Spinal cord (tissue), 10 donors: Measurements from ENCODE around the gene RFX4. TPM values are rescaled to one million over a fixed set of nuclear protein-coding genes. Genes with fewer than 3 reads are reported as not detected.

Source experiments
- DNase-seq, 6 donors: peaks; one replicate each; pipeline versions ENCODE4 v3.0.0 to v3.0.0-alpha.2; 2013 to 2015; ENCODE audit warnings: low spot score in 6 of 6, low read depth in 4 of 6
- H3K27ac ChIP-seq: one replicate; pipeline ENCODE4 v1.5.1; 2013; ENCODE audit warnings: low read depth, low read length, control low read depth
- H3K27me3 ChIP-seq: one replicate; pipeline ENCODE4 v1.6.1; 2013; ENCODE audit warnings: low read length; ENCODE audit not compliant: control insufficient read depth, insufficient read depth
- H3K36me3 ChIP-seq: one replicate; pipeline ENCODE4 v1.6.1; 2013; ENCODE audit warnings: low read length; ENCODE audit not compliant: control insufficient read depth, insufficient read depth
- H3K4me1 ChIP-seq: one replicate; pipeline ENCODE4 v1.6.1; 2013; ENCODE audit warnings: low read length; ENCODE audit not compliant: control insufficient read depth, insufficient read depth
- H3K4me3 ChIP-seq: one replicate; pipeline ENCODE4 v1.5.1; 2013; ENCODE audit warnings: low read depth, low read length, control low read depth
- H3K9me3 ChIP-seq: one replicate; pipeline ENCODE4 v1.6.1; 2013; ENCODE audit warnings: low read length; ENCODE audit not compliant: control insufficient read depth, insufficient read depth
- WGBS: methylation state at CpG from one replicate; pipeline ENCODE4 v1.1.5; 2013; ENCODE audit warnings: missing lambda C conversion rate; ENCODE audit not compliant: insufficient coverage; 5-methylcytosine and 5-hydroxymethylcytosine counted together
- polyA plus RNA-seq, 2 donors: library from polyadenylated mRNA; unstranded; fragments of 120-200 nt; gene quantifications; one replicate each; pipeline ENCODE4 v1.2.1, GENCODE V29; 2013; ENCODE audit not compliant: insufficient read length in 2 of 2
- total RNA-seq, 2 donors: library from RNA; depleted of rRNA in 1 of 2; stranded (reverse); fragments of 120-200 nt in 1 of 2; fragments of >200 nt in 1 of 2; gene quantifications; one replicate each; pipeline versions ENCODE4 v1.2.3 to v1.2.4, GENCODE V29; 2013 to 2014
- donor health status: healthy.

RFX4 gene
- total and polyA plus RNA-seq, 4 donors, result 18.6 to 90.3 (median 45.6) TPM

DNA sequence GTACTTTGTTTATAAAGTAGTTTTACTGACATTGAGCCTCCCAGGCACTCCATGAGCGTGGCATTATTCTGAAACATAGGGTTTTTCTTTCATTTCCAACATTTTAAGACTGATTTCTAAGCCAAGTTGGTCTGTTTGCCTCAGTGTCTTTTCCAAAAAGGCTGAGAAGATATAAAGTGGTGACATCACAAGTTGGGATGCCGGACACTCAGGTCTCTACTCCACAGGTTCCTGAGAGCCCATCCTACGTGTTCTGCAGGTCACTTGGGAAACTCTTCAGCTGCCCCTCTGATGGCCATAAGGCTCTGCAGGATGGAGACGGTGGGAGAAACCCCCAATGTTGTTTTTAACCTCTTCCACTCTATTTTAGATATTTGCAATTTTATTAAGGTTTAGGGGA lies 6.0 kb downstream of the RFX4 start:
- peaks cover 44% of the 10 kb centered on the region for H3K4me1 ChIP-seq
- H3K36me3 ChIP-seq, result peaks cover 11% of the 10 kb centered on the region
- no peaks in the 10 kb centered on the region for H3K9me3 ChIP-seq
- peaks cover 59% of the 10 kb centered on the region for H3K27me3 ChIP-seq
- DNase-seq, result no peak
- H3K27ac ChIP-seq, result no peak overlapping the region
- H3K4me3 ChIP-seq, result no peak overlapping the region
- WGBS, result no CpG with 5 or more reads among the region's 4 CpGs

- H3K27me3 ChIP-seq, result peaks cover 46% of the 10 kb centered on the region
- WGBS, result 80% methylated on average over 1 of the region's 2 CpGs
Measured at GRCh38 chr12:106590601-106591000, 7.8 kb downstream of the RFX4 start.

DNA sequence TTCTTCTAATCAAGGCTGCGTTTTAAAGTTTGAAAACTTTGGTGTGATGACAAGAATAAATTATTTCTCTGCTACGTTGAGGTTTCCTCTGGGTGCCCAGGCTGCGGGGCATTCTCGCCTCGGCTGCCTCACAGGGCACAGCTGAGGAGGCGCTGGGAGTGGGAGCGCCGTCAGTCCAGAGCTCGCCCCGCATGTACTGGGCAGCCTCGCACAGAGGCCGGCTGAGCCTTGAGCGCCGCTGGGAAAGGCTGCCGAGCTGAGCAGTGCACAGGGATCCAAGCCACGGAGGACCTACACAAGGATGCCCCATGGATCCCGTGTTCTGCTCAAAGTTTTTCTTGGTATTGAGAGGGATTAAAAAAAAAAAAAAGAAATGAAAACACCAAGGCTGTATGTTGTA lies 11.6 kb downstream of the RFX4 start:
- H3K27ac ChIP-seq, result peak overlapping the region; percentile 50
- peaks cover 9% of the 10 kb centered on the region for H3K4me1 ChIP-seq
- peaks cover 10% of the 10 kb centered on the region for H3K27me3 ChIP-seq
- no peaks in the 10 kb centered on the region for H3K9me3 ChIP-seq
- DNase-seq, result peak in 2 of 6 donors; percentile 38 to 49
- WGBS, result 11% methylated on average over 16 of the region's 17 CpGs
- no peak overlapping the region for H3K4me3 ChIP-seq
- peaks cover 3% of the 10 kb centered on the region for H3K36me3 ChIP-seq

More at GRCh38 chr12:106590601-106591000, 7.8 kb downstream of the RFX4 start:
- Histone ChIP-seq H3K27ac (no peak overlapping the region), H3K36me3 (peaks cover 12% of the 10 kb centered on the region), H3K4me1 (peaks cover 29% of the 10 kb centered on the region), H3K9me3 (no peaks in the 10 kb centered on the region), H3K4me3 (no peak overlapping the region)
- no peak for DNase-seq

GRCh38 chr12:106595268-106595667 lies 12.5 kb downstream of the RFX4 start:
- peaks cover 9% of the 10 kb centered on the region for H3K4me1 ChIP-seq
- no peak overlapping the region for H3K4me3 ChIP-seq
- H3K9me3 ChIP-seq, result no peaks in the 10 kb centered on the region
- no peak overlapping the region for H3K27ac ChIP-seq
- H3K36me3 ChIP-seq, result peaks cover 3% of the 10 kb centered on the region
- 79% methylated on average over 3 of the region's 3 CpGs for WGBS
- H3K27me3 ChIP-seq, result peaks cover 5% of the 10 kb centered on the region
- no peak for DNase-seq

DNA sequence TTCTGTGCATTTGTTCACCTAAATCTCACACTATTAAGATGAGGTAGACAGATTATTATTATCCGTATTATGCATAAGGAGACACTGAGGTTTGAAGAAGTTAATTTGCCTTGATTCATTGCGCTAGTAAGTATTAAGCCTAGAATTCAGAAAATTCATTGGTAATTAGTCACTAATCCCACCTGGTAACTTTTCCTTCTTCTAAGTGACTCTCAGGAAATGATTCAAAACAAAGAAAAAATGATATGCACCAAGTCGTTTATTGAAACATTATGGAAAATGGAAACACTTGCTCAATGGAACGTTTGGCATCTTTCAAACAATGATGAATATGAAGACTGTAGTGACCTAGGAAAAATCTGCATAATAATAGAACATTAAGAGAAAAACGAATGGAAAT lies 15.2 kb downstream of the RFX4 start:
- no peak overlapping the region for H3K27ac ChIP-seq
- H3K4me1 ChIP-seq, result peaks cover 23% of the 10 kb centered on the region
- WGBS, result no CpG with 5 or more reads among the region's 5 CpGs
- no peak for DNase-seq
- H3K27me3 ChIP-seq, result peaks cover 5% of the 10 kb centered on the region
- no peak overlapping the region for H3K4me3 ChIP-seq
- H3K9me3 ChIP-seq, result no peaks in the 10 kb centered on the region
- H3K36me3 ChIP-seq, result peaks cover 12% of the 10 kb centered on the region

GRCh38 chr12:106599302-106599701 lies 16.5 kb downstream of the RFX4 start:
- 95% methylated on average over 3 of the region's 4 CpGs for WGBS
- Histone ChIP-seq H3K4me3 (no peak overlapping the region), H3K27me3 (peaks cover 5% of the 10 kb centered on the region), H3K4me1 (peaks cover 23% of the 10 kb centered on the region), H3K36me3 (peaks cover 12% of the 10 kb centered on the region), H3K27ac (no peak overlapping the region), H3K9me3 (no peaks in the 10 kb centered on the region)
- DNase-seq, result no peak

GRCh38 chr12:106600503-106600902 lies 17.7 kb downstream of the RFX4 start:
- H3K27me3 ChIP-seq, result peaks cover 1% of the 10 kb centered on the region
- H3K27ac ChIP-seq, result peak overlapping the region; percentile 44

DNA sequence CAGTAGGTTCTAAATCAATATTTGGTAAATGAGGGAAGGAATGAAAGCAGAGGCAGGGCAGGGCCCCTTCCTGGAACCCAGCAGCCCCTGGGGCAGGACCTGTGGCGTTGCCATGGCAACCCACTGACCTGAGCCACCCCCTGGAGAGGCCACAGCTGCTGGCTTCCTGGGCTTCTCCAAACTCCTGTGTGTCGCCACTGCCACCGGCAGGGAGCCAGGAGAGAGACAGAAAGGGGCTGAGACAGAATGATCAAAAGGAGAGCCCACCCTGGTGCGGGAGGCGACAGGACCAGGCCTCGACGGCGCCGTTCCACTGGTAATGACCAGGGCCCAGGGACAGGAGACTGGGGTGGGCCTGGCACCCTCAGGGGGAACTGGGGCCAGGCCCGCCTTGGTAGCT lies 18.2 kb downstream of the RFX4 start:
- Histone ChIP-seq H3K4me1 (peaks cover 19% of the 10 kb centered on the region), H3K9me3 (no peaks in the 10 kb centered on the region), H3K36me3 (peaks cover 9% of the 10 kb centered on the region), H3K27ac (peak overlapping the region; percentile 44), H3K4me3 (no peak overlapping the region), H3K27me3 (no peaks in the 10 kb centered on the region)
- DNase-seq, result peak in 2 of 6 donors; percentile 57 to 78
- WGBS, result 32% methylated on average over 10 of the region's 10 CpGs

More at GRCh38 chr12:106600503-106600902, 17.7 kb downstream of the RFX4 start:
- no peak for DNase-seq
- no peak overlapping the region for H3K4me3 ChIP-seq
- H3K4me1 ChIP-seq, result peaks cover 19% of the 10 kb centered on the region
- H3K36me3 ChIP-seq, result peaks cover 9% of the 10 kb centered on the region
- H3K9me3 ChIP-seq, result no peaks in the 10 kb centered on the region
- WGBS, result 75% methylated on average over 4 of the region's 5 CpGs

- 41% methylated on average over 11 of the region's 11 CpGs for WGBS
- H3K4me1 ChIP-seq, result peaks cover 19% of the 10 kb centered on the region
- H3K27me3 ChIP-seq, result no peaks in the 10 kb centered on the region
- H3K27ac ChIP-seq, result peak overlapping the region; percentile 6
- peaks cover 9% of the 10 kb centered on the region for H3K36me3 ChIP-seq
- H3K4me3 ChIP-seq, result no peak overlapping the region
- DNase-seq, result peak in 1 of 6 donors; percentile 33
- H3K9me3 ChIP-seq, result no peaks in the 10 kb centered on the region
Measured at GRCh38 chr12:106601496-106601895, 18.7 kb downstream of the RFX4 start.

DNA sequence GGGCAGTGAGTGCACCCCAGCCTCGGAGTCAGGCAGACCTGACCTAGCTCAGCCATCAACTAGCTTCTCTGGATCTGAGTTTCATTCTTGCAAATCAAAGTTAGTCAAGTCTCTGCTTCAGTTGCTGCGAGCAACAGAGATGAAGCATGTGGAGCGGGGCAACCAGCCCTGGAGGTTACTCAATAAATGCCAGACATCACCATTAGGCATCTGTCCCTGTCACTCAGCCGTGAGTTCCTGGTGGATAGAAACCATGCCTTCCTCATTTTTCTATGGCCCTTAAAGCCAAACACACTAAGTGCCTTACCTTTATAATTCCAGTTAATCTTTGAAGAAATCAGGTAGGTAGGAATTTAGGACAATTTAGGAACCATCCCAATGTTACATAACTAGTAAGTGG lies 19.3 kb downstream of the RFX4 start:
- DNase-seq, result peak in 1 of 6 donors; percentile 46
- peaks cover 9% of the 10 kb centered on the region for H3K36me3 ChIP-seq
- WGBS, result 77% methylated on average over 3 of the region's 4 CpGs

More for the DNA sequence above, 19.3 kb downstream of the RFX4 start:
- peaks cover 19% of the 10 kb centered on the region for H3K4me1 ChIP-seq
- H3K27me3 ChIP-seq, result no peaks in the 10 kb centered on the region
- peak overlapping the region; percentile 6 for H3K27ac ChIP-seq
- H3K9me3 ChIP-seq, result no peaks in the 10 kb centered on the region
- H3K4me3 ChIP-seq, result no peak overlapping the region
